AML-193 (cell line): Measurements from ENCODE around the gene CORO6.
A peak's percentile ranks its signal among the peaks of the same experiment; 100 is the strongest.

Experiments used
- DNase-seq, 2 experiments: peaks; one replicate each; lab custom pipeline; 2025; lab: John Stamatoyannopoulos, UW

CORO6 gene

DNA sequence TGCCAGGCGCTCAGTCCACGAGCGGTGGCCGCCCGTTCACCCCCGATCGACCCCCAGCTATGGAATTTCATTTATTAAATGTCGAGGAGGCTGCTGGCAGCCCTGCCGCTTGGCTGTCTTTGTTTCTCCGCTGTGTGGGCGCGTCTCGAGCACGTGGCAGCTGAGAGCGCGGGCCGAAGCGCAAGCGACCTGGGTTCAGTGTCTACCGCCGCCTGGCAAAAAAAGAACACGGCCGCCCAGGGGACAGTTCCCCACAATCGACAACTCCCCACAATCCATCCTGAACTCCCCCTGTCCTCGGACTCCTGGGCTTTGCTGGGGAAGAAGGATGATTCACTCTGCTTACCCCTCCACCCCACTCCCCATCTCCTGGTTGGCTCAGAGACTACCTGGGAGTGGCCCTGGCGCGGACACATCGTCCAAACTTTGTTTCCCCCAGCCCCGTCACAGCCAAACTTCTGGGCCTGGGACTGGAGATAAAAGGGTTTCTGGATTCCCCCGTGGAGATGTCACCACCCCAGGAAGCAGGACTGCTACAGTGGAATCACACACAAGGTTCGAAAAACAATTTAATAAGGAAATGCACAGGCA is 31.5 kb downstream of the CORO6 start:
- DNase-seq = peak; percentile 51 to 63

DNA sequence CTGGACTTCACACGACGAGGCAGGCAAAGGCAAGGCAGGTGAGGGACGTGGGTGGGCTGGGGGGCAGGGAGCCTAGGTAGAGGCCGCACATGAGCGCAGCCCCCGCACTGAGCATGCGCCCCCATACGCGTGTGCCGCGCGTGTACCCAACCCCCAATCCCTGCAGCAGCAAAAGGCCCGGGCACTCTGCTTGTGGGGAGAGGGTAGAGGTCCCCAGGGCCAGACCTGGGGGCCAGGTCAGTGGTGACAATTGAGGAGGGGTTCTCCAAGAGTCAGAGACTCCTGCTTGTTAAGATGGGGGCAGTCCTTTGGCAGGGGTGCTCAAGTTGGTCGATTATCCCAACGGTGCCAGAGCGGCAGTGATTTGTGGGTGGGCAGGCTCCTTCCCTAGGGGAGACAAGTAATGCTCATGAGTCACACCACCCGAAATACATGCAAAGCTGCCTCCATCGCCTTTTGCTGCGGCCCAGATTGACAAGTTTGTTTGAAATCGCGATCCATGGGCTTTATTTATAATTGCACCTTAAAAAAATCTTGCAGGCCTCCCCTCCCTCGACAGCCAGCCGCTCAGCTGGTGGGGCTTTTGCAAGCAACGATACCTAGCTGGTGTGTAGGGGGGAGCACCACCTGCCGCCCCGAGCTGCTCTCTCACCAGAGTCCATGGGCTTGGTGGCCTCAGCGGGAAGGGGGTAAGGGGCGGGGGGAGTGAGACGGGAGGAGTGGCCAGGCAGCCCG is 32.1 kb downstream of the CORO6 start:
- no peak for DNase-seq

GRCh38 chr17:29589524-29590410 is 32.9 kb downstream of the CORO6 start, which contains the start of gene GIT1:
Gene GIT1, minus strand, starts transcription at chr17:29589648. Its CDS starts 270 bp downstream, at chr17:29589378.
- peak; percentile 83 to 84 for DNase-seq

DNA sequence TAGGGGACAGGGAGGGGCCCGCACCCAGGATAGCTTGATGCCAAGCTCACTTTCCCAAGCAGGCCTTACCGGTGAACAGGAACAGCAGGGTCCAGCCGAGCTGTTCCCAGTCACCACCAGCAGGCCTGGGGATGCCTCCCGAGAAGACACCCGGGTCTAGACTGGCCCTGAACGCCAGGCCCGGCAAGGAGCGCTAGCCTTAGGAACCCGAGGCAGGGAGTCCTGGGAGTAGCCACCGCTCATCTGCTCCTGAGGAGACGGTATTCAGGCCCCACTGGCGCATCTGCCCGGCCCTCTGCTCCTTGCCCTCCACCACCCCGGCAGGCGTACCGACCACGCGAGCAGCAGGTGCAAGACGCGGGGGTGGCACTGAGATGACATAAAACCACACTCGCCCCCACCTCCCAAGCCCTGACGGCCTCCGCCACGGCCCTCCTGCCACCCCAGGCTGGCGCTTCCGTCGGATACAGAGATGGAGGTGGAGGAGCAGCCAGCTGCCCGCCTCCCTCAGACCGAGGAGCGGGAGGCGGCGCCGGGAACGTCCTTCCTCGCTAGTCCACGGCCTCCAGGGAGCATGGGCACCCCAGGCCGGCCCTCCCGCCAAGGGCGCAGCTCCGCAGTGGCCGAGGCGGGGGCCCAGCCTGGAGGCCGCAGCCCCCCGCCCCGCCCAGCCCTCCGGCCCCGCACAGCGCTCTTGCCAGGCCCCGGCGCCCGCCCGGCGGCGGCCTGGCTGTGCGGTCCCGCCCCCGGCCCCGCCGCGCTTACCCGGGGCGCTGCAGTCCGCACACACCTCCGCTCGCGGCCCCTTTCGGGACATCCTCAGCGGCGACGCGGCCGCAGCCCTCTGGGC is 33.9 kb downstream of the CORO6 start:
- DNase-seq = peak in 1 of 2 experiments; percentile 34

- no peak for DNase-seq
Measured at GRCh38 chr17:29588017-29588561, 34.6 kb downstream of the CORO6 start.

- DNase-seq = no peak
Measured at GRCh38 chr17:29587591-29587990, 35.1 kb downstream of the CORO6 start.

GRCh38 chr17:29586676-29587469 is 35.8 kb downstream of the CORO6 start:
- DNase-seq = no peak

DNA sequence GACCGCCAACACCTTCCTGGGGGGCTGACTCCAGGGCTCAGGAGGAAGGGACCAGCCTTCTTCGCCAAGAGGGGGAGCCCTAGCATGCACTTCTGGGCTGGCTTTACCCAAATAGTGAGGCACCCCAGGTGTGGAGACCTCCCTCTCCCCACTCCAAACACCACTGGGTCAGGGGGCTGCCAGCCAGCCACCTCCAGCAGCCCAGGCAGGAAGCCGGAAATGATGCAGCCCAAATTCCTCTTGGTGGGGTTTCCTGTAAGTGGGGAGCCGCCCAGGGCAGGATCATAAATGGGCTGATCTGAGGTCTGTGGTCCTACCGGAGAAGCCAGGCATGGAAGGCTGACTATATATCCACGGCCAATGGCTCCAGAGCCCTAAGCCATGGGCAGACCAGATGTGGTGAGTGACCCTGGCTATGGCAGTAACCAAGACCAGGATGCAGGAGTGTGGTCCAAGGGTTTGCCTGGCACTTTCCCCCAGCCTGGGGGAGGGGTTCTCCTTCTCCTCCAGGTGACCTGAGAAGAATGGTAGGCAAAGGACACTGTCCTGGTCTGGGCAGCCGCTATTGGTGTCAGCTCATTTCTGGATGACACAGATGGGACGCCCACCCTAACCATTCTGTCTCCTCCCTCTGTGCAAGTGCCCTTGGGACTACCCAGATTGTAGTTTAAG is 37.5 kb downstream of the CORO6 start:
- DNase-seq = no peak

DNA sequence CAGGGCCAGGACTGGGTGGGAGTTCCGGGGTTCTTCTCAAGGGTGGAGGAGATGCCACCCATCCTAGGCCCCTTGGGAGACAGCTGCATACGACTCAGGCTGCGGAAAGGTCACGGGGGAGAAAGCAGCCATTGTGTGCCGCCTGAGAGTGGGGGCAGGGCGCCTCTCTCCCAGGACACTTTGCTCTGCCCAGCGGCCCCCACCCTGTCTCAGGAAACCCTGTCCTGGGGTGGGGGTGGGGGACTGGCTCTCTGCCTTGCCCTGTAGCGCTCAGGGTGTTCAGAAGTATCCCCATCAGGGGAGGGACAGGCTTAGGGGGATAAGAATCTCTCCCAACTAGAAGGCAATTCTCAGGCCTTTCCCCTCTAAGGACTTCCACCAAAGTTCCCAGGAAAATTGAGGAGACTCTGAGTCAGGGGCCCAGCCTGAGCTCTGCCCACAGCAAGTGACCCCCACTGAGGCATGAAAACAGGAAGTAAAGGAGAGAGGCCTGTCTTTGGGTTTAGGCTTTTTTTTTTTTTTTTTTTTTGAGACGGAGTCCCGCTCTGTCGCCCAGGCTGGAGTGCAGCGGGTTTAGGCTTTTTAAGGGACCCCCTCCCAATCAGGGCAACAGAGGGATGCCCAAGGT is 38.1 kb downstream of the CORO6 start:
- no peak for DNase-seq

GRCh38 chr17:29583324-29584248 is 39.1 kb downstream of the CORO6 start:
- no peak for DNase-seq

- DNase-seq = no peak
Measured at GRCh38 chr17:29582772-29583171, 39.9 kb downstream of the CORO6 start.

- DNase-seq = no peak
Measured at GRCh38 chr17:29582254-29582765, 40.4 kb downstream of the CORO6 start.

GRCh38 chr17:29581583-29582253 is 41.0 kb downstream of the CORO6 start:
- DNase-seq = no peak

- peak; percentile 85 to 86 for DNase-seq
Measured at GRCh38 chr17:29579866-29580771, 42.6 kb downstream of the CORO6 start.

DNA sequence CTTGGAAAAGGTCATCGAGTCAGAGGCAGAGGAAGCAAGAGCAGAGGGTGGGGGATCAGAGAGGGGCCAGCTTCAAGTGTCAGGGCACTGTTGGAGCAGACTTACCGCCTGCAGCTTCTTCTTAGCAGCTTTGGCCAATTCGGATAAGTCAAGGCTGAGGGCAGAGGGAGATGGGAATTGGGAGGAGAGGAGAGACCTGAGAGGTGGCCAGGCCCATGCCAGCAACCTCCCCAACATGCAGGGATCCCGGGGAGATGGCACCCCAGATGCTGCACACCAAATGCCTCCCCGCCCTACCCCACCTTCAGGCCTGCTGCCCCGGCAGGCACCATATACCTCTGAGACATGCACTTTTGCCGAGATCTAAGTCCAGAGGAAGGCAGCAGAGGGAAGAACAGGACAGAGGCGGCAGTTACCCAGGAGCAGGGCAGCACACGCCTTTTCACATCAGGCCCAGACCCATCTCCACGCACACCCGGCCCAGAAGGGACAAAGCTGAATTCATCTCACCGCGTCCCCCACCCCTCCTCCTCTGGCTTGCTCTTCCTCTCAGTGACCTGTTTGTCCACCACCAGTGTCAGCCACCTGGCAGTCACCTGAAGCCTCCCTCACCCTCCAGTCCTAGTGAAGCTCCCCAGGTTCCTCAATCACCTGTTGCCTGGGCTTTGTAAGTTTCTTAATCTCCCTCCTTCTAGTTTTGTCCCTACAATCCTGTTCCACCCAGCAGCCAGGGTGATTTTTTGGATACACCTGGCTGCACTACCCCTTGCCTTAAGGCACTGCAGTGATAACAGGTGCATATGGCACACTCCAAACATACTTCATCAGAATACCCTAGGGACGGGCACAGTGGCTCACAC is 43.9 kb downstream of the CORO6 start:
- no peak for DNase-seq
